NCI-H82 (cell line): ENCODE data around the gene PRPF19.

ENCODE experiments used
- DNase-seq: peaks from one replicate; lab custom pipeline; 2025; lab: John Stamatoyannopoulos, UW

The PRPF19 gene

GRCh38 chr11:60841797-60842667 is 64.4 kb downstream of the PRPF19 start, which contains the start of gene CCDC86:
Gene CCDC86, plus strand, starts transcription at chr11:60842113. Its CDS starts 12 bp downstream, at chr11:60842125.
- peak; percentile 94 for DNase-seq
